OCI-LY7 (cell line): Measurements from ENCODE around the gene RAB44. TPM values are rescaled to one million over a fixed set of nuclear protein-coding genes. Genes with fewer than 3 reads are reported as not detected.

Experiments used
- BruUV-seq: library from RNA; stranded (reverse); fragments of 400-500 nt; replicated peaks from 2 replicates; lab custom pipeline; 2021; lab: Mats Ljungman, UMichigan
- CTCF ChIA-PET: fragments of 300-600 bp; sonication (Branson Sonifier 250); formaldehyde crosslinking; loops from one replicate; lab custom pipeline; 2022; ENCODE audit warnings: antibody characterized with exemption; ENCODE audit not compliant: unreplicated experiment; lab: Charles Lee
- POLR2A ChIA-PET: fragments of 300-600 bp; sonication (Branson Sonifier 250); formaldehyde crosslinking; loops from one replicate; lab custom pipeline; 2022; ENCODE audit warnings: antibody characterized with exemption; lab: Charles Lee
- DNase-seq: peaks from one replicate; pipeline ENCODE4 v3.0.0-alpha.2; 2015; ENCODE audit warnings: low spot score
- H2AFZ ChIP-seq: fragments of 200-600 bp; sonication (generic), shearing (Covaris generic); 2 replicates; pipeline ENCODE4 v1.6.1; 2014; ENCODE audit warnings: mild to moderate bottlenecking, antibody characterized with exemption, low read length, moderate library complexity
- H3K27ac ChIP-seq: fragments of 200-600 bp; sonication (generic); 2 replicates; pipeline ENCODE4 v1.5.1; 2014; ENCODE audit warnings: mixed run types, low read depth, mild to moderate bottlenecking, moderate library complexity, low read length, inconsistent platforms; ENCODE audit not compliant: poor library complexity, severe bottlenecking
- H3K36me3 ChIP-seq: fragments of 200-600 bp; sonication (generic); 2 replicates; pipeline ENCODE4 v1.6.1; 2014; ENCODE audit warnings: mild to moderate bottlenecking, antibody characterized with exemption, low read length, moderate library complexity, mixed read lengths; ENCODE audit not compliant: insufficient read depth
- H3K4me1 ChIP-seq: fragments of 200-600 bp; sonication (generic); 2 replicates; pipeline ENCODE4 v1.5.1; 2014; ENCODE audit warnings: mild to moderate bottlenecking, low read length; ENCODE audit not compliant: insufficient read depth, poor library complexity, severe bottlenecking
- H3K4me2 ChIP-seq: fragments of 200-600 bp; sonication (generic); 2 replicates; pipeline ENCODE4 v1.6.1; 2014; ENCODE audit warnings: mild to moderate bottlenecking, low read length
- H3K4me3 ChIP-seq: fragments of 200-600 bp; sonication (generic); 2 replicates; pipeline ENCODE4 v1.5.1; 2014; ENCODE audit warnings: mild to moderate bottlenecking, low read depth, low read length; ENCODE audit not compliant: poor library complexity, severe bottlenecking
- H3K79me2 ChIP-seq: fragments of 200-600 bp; sonication (generic); 2 replicates; pipeline ENCODE4 v1.6.1; 2016; ENCODE audit warnings: low read depth, mild to moderate bottlenecking, low read length, moderate library complexity, mixed read lengths; ENCODE audit not compliant: insufficient read depth
- H3K9me2 ChIP-seq: fragments of 200-600 bp; sonication (generic); 2 replicates; pipeline ENCODE4 v1.6.1; 2016; ENCODE audit warnings: mild to moderate bottlenecking, low read length, mixed read lengths; ENCODE audit not compliant: insufficient read depth
- H3K9me3 ChIP-seq: fragments of 200-600 bp; sonication (generic); 2 replicates; pipeline ENCODE4 v1.6.1; 2014; ENCODE audit warnings: mild to moderate bottlenecking, mixed run types, low read length, mixed read lengths
- H4K20me1 ChIP-seq: fragments of 200-600 bp; sonication (generic); 2 replicates; pipeline ENCODE4 v1.6.1; 2014; ENCODE audit warnings: mild to moderate bottlenecking, antibody characterized with exemption, low read length, moderate library complexity, mixed read lengths; ENCODE audit not compliant: insufficient read depth
- CTCF ChIP-seq: fragments of 200-600 bp; sonication (generic); conservative IDR thresholded peaks from 2 replicates; pipeline ENCODE4 v1.5.1; 2014; ENCODE audit warnings: mild to moderate bottlenecking, antibody characterized with exemption, low read length, moderate library complexity, mixed read lengths
- EZH2phosphoT487 ChIP-seq: fragments of 200-600 bp; sonication (generic); IDR thresholded peaks from 2 replicates; pipeline ENCODE4 v1.6.1; 2018; ENCODE audit warnings: low read depth, borderline replicate concordance, mild to moderate bottlenecking, mixed run types, antibody characterized with exemption, low read length, moderate library complexity, mixed read lengths
- intact Hi-C: fragments of 100-400 bp; cut with micrococcal nuclease; formaldehyde crosslinking; loops from one replicate; pipeline ENCODE4 v1.10.0; 2022; ENCODE audit not compliant: unreplicated experiment
- total RNA-seq, 2 experiments: library from RNA; depleted of rRNA in 1 of 2; stranded (reverse); fragments of >200 nt in 1 of 2; shearing (Covaris generic) in 1 of 2; gene quantifications; 2 replicates each; pipeline ENCODE4 v1.2.3, GENCODE V29; 2014 to 2022

The RAB44 gene
- total RNA-seq, 2 experiments from 2014 or later: 0.09 TPM; not detected in 1

- no peak for DNase-seq
- ChIA-PET POLR2A (no interaction called here), CTCF (interaction anchor here (4.1 kb wide), 1 partner anchor 11 kb away, joined by 23 read pairs; no protein-coding TSS in a partner anchor)
- Histone ChIP-seq H3K9me2 (no peaks in the 10 kb centered on the region), H2AFZ (no peak overlapping the region), H4K20me1 (no peaks in the 10 kb centered on the region), H3K4me1 (peaks cover 30% of the 10 kb centered on the region), H3K27ac (no peak overlapping the region), H3K36me3 (no peaks in the 10 kb centered on the region), H3K9me3 (no peaks in the 10 kb centered on the region), H3K4me2 (no peak overlapping the region), H3K79me2 (no peaks in the 10 kb centered on the region), H3K4me3 (no peak overlapping the region)
- TF ChIP-seq EZH2phosphoT487 (no peak), CTCF (no peak)
- BruUV-seq: no TSS peak
- intact Hi-C loops: no loop called here
These were observed 73.5 kb downstream of the RAB44 start for GRCh38 chr6:36771145-36771544.

GRCh38 chr6:36772397-36772796, 74.8 kb downstream of the RAB44 start:
- TF ChIP-seq CTCF: no peak
- TF ChIP-seq EZH2phosphoT487: no peak
- POLR2A ChIA-PET: interaction anchor here (0.8 kb wide), 1 partner anchor 93 kb away, joined by 3 read pairs; no protein-coding TSS in a partner anchor
- Histone ChIP-seq H3K79me2 (no peaks in the 10 kb centered on the region), H4K20me1 (no peaks in the 10 kb centered on the region), H3K4me2 (no peak overlapping the region), H3K27ac (no peak overlapping the region), H3K36me3 (no peaks in the 10 kb centered on the region), H3K9me3 (no peaks in the 10 kb centered on the region), H2AFZ (no peak overlapping the region), H3K9me2 (no peaks in the 10 kb centered on the region), H3K4me1 (peaks cover 19% of the 10 kb centered on the region), H3K4me3 (no peak overlapping the region)
- CTCF ChIA-PET: interaction anchor here (1.0 kb wide), 1 partner anchor 9 kb away, joined by 3 read pairs; no protein-coding TSS in a partner anchor
- DNase-seq: no peak
- no TSS peak for BruUV-seq
- intact Hi-C loops: no loop called here

- TF ChIP-seq CTCF (0 out of 2 replicates have a peak, but pooled peaks have one; percentile 17), EZH2phosphoT487 (no peak)
- ChIA-PET CTCF (interaction anchor here (0.6 kb wide), 1 partner anchor 8 kb away, joined by 3 read pairs; no protein-coding TSS in a partner anchor), POLR2A (interaction anchor here (0.7 kb wide), 1 partner anchor 17 kb away, joined by 3 read pairs; no protein-coding TSS in a partner anchor)
- intact Hi-C loops: no loop called here
- DNase-seq: no peak
- Histone ChIP-seq H3K4me1 (peaks cover 10% of the 10 kb centered on the region), H3K79me2 (no peaks in the 10 kb centered on the region), H3K4me3 (no peak overlapping the region), H3K27ac (no peak overlapping the region), H2AFZ (no peak overlapping the region), H3K36me3 (no peaks in the 10 kb centered on the region), H4K20me1 (no peaks in the 10 kb centered on the region), H3K9me2 (no peaks in the 10 kb centered on the region), H3K4me2 (no peak overlapping the region), H3K9me3 (no peaks in the 10 kb centered on the region)
- no TSS peak for BruUV-seq
These were observed 76.7 kb downstream of the RAB44 start for GRCh38 chr6:36774331-36774730.
